RKO (cell line): ENCODE measurements around the gene EXD3.

Experiments
- DNase-seq: peaks from one replicate; pipeline ENCODE4 v3.0.0-alpha.2; 2016; ENCODE audit warnings: low spot score

Gene EXD3

DNA sequence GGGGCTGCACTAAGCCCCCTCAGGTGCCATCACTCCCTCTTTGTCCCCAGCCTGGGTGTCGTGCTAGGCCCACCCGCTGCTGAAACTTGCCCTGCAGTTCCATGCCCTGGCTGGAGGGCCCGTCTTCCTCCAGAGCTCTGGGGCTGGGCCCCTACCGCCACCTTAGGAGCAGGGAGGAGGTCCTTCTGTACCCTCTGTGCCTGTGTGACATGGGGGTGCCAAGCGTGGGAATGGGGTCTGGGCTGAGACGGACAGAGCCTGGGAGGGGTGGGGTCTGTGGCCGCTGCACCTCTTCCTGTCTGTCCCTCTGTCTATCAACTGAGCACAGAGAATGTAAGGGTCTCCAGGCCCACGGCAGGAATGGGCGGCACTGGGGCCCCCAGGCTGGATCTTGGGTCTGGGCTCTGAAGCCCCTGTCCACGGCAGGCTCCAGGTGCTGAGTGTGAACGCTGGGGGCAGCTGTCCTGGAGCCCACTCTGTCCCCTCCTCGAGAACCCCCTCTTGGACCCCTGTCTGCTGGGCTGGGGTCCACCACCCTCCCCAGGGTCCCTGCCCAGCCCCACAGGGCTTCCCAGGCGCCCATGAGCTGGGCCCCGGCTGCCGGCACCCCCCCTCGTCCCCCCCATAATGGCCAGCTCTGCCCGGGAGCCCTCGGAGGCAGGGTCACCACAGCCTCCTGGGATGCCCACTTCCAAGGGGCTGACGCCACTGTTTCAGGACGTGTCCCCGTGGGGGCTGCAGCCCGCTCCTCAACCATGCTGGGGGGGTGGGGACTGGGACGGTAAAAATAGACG lies 105.0 kb downstream of the EXD3 start:
- no peak for DNase-seq

DNA sequence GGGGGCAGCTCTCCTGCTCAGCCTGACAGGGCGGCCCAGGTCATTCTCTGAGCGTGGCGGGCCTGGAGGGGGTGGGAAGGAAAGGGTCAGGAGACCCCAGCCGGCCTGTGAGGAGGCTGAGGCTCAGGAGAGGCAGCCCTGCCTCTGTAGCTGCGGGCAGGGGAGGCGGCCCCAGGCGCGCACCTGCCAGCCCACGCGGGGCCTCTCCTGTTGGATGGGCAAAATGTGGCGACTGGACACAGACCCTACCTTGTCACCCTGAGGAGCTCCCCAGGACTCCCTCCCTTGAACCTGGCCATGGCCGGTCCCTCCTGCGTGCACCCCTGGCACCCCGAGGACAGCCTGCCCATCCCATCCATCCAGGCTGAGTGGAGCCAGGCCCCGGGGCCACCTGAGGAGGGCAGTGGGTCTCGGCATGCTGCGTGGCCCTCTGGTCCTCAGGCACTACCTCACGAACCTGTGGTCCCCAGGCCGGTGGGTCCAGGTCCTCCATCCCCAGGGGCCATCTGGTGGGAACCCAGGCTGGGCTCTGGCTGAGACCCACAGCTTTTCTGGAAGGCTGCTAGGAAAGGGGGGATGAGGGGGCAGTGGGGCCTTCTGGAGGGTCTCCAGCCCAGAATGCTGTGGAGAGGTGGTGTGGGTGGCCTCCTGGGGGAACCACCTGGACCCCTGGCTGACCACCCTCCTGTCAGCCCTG lies 105.8 kb downstream of the EXD3 start:
- DNase-seq, result no peak

- no peak for DNase-seq
Observed at GRCh38 chr9:137316012-137316981, 106.7 kb downstream of the EXD3 start.

DNA sequence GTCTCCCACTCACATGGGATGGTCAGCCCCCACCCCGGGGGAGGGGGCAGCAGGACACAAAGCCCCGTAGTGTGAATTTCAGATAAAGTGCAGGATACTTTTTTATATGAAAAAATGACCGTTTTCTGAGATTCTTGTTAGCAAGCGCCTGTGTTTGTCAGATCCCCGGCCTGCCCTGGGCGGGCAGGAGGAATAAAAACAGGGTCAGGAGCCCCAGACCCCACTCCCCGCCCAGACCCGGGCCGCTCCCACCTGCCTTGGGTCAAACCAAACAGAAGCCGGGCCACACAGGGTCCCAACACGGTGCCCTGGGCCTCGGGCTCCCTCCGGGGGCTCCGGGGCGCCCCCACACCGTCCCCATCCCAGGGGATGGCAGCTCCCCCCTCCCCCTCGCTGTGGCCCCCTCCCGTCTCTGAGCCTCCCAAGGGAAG lies 107.4 kb downstream of the EXD3 start:
- DNase-seq, result no peak

DNA sequence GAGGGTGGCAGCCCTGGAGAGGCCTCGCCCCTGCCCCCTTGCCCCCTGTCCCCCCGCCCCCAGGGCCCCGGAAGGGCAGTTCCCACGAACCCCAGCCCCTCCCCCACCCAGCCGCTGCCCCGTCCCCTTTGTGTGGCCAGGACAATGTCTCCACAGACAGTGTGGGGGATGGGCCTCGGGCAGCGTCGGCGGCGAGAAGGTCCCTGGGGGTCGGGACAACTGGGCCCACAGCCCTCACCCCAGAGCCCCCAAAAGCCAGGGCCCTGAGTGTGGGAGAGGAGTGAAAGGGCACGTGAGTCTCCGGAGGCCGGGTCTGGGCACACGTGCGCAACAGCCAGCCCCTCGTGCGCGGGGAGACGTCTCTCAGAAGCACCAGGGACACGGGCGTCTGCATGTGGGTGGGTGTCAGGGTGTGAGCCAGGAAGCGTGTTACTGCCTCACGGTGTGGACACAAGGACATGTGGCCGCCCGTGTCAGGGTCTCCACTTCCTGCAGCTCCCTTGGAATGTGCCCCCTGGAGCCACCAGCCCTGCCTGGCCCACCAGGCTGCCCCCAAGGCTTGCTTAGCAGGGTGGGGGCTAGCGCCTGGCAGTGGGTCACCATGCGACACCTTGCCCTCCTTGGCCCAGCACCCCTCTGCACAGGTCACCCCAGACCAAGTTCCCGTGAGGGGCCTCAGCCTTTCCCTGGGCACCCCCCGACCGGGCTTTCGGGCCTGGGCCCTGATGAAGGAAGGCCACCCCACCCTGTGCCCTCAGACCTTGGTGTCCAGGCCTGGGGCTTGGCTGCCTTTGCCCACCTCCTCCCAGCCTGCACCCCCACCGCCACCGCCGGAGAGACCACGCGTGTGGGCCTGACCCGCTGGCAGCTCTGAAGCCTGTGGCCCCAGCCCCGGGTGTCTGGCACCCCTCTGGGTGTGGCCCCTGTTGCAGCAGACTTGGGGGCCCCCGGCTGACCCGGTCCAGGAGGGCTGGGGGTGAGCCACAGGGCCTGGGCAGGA lies 108.1 kb downstream of the EXD3 start:
- no peak for DNase-seq

GRCh38 chr9:137313956-137314560 lies 108.9 kb downstream of the EXD3 start:
- no peak for DNase-seq

DNA sequence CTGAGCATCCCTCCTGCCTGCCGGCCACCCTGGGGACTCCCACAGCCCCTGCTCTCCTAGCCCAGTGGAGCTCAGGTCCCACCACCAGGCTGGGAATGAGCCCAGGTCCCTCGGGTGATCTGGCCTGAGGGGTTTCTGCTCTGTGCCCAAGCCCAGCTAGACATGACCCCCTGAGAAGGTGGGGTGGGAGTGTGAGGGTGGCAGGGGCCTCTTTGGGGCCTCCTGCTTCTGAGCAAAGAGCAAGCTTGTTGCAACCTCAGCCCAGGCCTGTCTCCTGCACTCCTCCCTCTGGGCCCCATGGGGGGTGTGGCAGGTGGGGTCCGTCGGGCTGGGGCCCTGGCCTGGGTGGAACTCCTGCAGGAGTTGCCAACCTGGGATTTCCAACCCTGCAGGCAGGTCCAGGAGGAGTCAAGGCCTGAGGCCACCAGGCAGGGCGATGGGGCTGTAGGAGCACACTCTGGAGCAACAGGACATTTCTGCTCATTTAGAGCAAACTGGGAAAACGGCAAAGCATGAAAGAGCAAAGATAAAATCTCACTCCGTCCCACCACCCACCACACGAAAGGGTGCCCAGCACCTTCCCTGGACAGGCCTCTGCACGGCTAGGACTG lies 109.5 kb downstream of the EXD3 start:
- DNase-seq, result no peak

DNA sequence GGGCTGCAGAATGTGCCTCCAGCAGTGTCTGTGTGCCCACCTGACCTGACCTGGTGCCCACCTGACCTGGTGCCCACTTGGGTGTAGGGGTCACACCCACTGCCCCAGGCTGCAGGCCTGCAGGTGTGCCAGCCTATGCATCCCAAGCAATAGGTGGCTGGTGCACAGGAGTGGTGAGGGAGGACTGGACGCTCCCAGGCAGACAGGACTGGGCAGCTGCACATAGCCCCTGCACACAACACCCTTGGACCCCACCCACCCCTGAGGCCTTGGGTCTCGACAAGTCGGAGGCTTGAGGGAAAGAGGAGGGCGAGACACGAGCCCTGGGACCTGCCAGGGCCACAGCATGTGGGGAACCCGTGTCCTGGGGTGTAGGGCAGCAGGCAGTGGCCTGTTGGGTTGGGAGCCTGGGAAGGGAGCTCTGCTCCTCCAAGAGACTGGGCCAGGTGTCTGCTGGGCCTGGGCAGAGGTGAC lies 110.1 kb downstream of the EXD3 start:
- DNase-seq, result no peak

DNA sequence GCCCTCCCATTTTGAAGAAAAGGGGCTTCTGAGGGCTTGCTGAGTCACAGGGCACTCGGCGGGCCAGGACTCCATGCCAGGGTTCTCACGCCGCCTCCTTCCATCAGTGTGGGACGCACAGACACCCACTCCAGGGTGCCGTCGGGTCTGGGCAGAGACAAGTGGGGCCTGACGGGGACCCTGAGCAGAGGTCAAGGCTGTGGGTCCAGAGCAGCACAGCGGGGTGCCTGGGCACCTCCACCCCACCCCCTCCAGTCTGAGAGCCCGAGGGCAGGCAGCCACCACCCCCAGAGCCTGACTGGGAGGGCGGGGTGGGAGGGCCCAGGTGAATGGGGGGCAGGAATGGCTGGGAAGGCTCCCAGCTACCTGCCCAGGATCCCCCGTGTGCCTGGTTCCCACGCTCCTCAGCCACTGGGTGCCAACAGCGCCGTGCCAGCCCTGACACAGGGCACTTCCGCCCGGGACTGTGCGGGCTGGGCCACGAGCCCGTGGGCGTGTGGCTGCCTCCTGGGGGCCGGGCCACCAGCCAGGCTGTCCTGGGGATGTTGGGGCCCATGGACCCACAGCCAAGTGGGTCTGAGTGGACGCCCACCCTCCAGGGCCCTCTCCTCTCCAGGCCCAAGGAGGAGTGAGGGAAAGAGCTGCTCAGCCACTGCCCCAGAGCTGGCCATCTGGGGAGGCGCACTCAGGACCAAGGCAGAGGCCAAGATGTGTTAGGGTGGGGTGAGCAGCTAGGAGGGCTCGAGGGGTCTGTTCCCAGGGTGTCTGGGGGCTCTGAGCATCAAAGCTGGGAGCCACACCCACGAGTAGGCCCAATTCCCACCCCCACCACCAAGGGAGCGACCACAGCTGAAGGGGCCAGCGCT lies 110.7 kb downstream of the EXD3 start:
- DNase-seq, result no peak

DNA sequence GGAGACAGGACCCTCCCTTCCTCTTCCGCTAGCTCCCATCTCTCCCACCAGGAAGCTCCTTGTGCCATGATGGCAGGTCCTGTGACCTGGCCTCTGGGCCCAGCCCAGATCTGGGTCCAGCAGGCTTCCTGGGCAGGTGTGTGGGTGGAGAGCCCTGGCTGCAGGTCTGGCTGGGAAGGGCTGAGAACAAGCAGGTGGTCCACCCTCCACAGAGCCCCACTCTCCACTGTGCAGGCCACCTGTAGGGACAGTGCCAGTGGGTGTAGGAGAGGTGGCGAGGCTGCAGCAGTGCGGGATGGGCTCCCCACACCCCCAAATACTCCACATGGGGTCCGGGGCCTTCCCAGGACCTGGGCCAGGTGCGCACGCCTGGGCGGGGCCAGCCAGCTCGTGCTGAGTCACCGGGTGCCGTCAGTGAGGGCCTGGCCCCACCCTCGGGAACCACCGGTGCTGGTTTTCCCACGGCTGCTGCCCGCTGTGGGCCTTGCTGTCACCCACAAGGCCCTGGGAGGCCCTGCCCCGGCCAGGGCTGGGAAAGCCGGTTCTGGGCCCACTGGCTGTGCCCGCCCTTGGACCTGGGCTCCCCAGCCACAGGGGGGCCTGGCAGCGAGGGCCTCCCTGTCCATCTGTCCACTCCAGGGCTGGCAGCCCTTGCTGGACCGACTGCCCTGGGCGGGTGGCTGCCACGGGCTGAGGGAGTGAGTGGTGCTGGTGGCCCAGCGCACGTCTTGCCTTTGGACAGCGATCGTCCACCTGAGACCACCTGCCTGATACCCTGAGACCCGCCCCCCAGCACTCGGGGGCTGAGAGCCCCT lies 111.6 kb downstream of the EXD3 start:
- no peak for DNase-seq

- DNase-seq, result no peak
Observed at GRCh38 chr9:137310189-137311052, 112.5 kb downstream of the EXD3 start.

GRCh38 chr9:137309368-137310188 lies 113.4 kb downstream of the EXD3 start:
- no peak for DNase-seq

GRCh38 chr9:137308057-137308619 lies 114.8 kb downstream of the EXD3 start:
- no peak for DNase-seq

GRCh38 chr9:137307255-137308056 lies 115.5 kb downstream of the EXD3 start:
- no peak for DNase-seq

DNA sequence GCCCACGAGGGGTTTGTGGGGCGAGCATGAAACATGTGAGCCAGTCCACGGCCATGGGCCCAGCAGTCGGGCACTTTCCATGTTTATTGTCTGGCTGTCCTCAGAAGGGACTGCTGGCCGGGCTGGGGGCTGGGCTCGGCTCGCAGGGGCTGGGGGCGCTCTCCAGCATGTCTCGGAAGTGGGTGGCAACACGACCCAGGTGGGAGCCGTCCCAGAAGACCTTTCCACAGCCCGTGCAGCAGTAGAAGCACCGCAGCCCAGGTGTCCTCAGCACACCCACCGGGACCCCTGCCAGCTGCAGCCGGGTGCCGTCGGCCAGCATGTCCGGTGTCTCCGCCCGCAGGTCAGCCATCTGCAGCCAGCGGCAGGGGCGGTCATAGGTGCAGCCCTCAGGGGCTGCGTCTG lies 116.1 kb downstream of the EXD3 start:
- DNase-seq, result no peak
